Measurements from ENCODE around the gene LSM14A.

DNA sequence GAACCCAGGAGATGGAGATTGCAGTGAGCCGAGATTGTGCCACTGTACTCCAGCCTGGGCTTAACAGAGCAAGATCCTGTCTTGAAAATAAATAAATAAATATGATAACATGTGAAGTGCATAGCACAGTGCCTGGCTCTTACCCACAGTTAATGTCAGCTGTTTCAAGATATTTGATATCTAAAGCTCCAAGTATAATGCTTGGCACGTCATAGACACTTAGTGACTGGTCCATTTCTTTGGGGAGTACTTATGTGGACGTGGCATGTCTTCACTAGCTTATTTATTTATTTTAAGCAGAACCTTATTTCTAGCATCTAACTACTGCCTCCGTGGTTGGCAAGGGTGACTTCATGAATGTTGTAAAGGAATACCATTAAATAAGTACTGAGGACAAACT, 100.8 kb downstream of the LSM14A start:
- TF ChIP-seq, protein P1, sequence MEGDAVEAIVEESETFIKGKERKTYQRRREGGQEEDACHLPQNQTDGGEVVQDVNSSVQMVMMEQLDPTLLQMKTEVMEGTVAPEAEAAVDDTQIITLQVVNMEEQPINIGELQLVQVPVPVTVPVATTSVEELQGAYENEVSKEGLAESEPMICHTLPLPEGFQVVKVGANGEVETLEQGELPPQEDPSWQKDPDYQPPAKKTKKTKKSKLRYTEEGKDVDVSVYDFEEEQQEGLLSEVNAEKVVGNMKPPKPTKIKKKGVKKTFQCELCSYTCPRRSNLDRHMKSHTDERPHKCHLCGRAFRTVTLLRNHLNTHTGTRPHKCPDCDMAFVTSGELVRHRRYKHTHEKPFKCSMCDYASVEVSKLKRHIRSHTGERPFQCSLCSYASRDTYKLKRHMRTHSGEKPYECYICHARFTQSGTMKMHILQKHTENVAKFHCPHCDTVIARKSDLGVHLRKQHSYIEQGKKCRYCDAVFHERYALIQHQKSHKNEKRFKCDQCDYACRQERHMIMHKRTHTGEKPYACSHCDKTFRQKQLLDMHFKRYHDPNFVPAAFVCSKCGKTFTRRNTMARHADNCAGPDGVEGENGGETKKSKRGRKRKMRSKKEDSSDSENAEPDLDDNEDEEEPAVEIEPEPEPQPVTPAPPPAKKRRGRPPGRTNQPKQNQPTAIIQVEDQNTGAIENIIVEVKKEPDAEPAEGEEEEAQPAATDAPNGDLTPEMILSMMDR (conservative IDR thresholded peaks at IDR 0.05; ENCODE audit: low read depth, low read length), result no peak
- no peak for TF ChIP-seq EZH2phosphoT487 (IDR thresholded peaks at IDR 0.05; ENCODE audit: borderline replicate concordance, low read length)
- TF ChIP-seq EZH2 (IDR thresholded peaks at IDR 0.05; ENCODE audit: low read length, unreplicated experiment), result no peak

Data from PC-3 (cell line).